Fibroblast of lung (primary cell): ENCODE measurements around the gene METRNL.

Experiments
- EZH2 ChIP-seq: IDR thresholded peaks from 2 replicates; pipeline ENCODE4 v1.5.1; 2012; ENCODE audit warnings: low read length, control low read depth, mild to moderate bottlenecking; ENCODE audit errors: missing control alignments
- TF ChIP-seq, protein P1 (sequence below), 2 donors: IDR thresholded peaks in 1 of 2; conservative IDR thresholded peaks in 1 of 2; 1 replicate in 1 of 2; 2 replicates in 1 of 2; pipeline ENCODE4 v1.5.1; 2011 to 2012; ENCODE audit warnings: low read length in 2 of 2, control low read depth in 1 of 2, inconsistent platforms in 1 of 2, low read depth in 1 of 2, mild to moderate bottlenecking in 1 of 2

- TF ChIP-seq, protein P1, sequence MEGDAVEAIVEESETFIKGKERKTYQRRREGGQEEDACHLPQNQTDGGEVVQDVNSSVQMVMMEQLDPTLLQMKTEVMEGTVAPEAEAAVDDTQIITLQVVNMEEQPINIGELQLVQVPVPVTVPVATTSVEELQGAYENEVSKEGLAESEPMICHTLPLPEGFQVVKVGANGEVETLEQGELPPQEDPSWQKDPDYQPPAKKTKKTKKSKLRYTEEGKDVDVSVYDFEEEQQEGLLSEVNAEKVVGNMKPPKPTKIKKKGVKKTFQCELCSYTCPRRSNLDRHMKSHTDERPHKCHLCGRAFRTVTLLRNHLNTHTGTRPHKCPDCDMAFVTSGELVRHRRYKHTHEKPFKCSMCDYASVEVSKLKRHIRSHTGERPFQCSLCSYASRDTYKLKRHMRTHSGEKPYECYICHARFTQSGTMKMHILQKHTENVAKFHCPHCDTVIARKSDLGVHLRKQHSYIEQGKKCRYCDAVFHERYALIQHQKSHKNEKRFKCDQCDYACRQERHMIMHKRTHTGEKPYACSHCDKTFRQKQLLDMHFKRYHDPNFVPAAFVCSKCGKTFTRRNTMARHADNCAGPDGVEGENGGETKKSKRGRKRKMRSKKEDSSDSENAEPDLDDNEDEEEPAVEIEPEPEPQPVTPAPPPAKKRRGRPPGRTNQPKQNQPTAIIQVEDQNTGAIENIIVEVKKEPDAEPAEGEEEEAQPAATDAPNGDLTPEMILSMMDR (conservative IDR thresholded peaks at IDR 0.05 in 1 of 2, IDR thresholded peaks at IDR 0.05 in 1 of 2; ENCODE audit: low read depth in 1 of 2, low read length in 2 of 2): no peak
- TF ChIP-seq EZH2: no peak
Measured at GRCh38 chr17:83131401-83132011, 52.1 kb downstream of the METRNL start.
